Skeletal muscle tissue (tissue), 4 donors: ENCODE results near the gene CHRNA3. TPM values are rescaled to one million over a fixed set of nuclear protein-coding genes. Genes with fewer than 3 reads are reported as not detected.
"Not testable (repeated sequence)": the region's sequence is repeated elsewhere in the genome, so short reads cannot be mapped to it uniquely, and the experiment has no call there.

Source experiments
- H3K27ac ChIP-seq: one replicate; pipeline ENCODE4 v1.7.0; 2013; ENCODE audit warnings: mild to moderate bottlenecking, low read depth, low read length, inconsistent platforms
- H3K27me3 ChIP-seq, 3 donors: one replicate each; pipeline ENCODE4 v1.7.0; 2013; ENCODE audit warnings: low read length in 3 of 3; ENCODE audit not compliant: control insufficient read depth in 3 of 3, insufficient read depth in 3 of 3
- H3K36me3 ChIP-seq, 3 donors: one replicate each; pipeline ENCODE4 v1.7.0; 2013; ENCODE audit warnings: low read length in 3 of 3; ENCODE audit not compliant: control insufficient read depth in 3 of 3, insufficient read depth in 3 of 3
- H3K4me1 ChIP-seq, 3 donors: one replicate each; pipeline ENCODE4 v1.7.0; 2013; ENCODE audit warnings: low read length in 3 of 3, mild to moderate bottlenecking in 3 of 3; ENCODE audit not compliant: control insufficient read depth in 3 of 3, insufficient read depth in 3 of 3
- H3K4me3 ChIP-seq, 3 donors: one replicate each; pipeline ENCODE4 v1.7.0; 2013; ENCODE audit warnings: low read length in 3 of 3
- H3K9ac ChIP-seq, 3 donors: one replicate each; pipeline ENCODE4 v1.7.0; 2013; ENCODE audit warnings: low read length in 3 of 3, mild to moderate bottlenecking in 3 of 3, moderate library complexity in 2 of 3, low read depth in 1 of 3
- H3K9me3 ChIP-seq, 3 donors: one replicate each; pipeline ENCODE4 v1.7.0; 2013; ENCODE audit warnings: low read length in 3 of 3; ENCODE audit not compliant: control insufficient read depth in 3 of 3
- total RNA-seq: library from RNA; depleted of rRNA; stranded (reverse); fragments of >200 nt; gene quantifications from one replicate; pipeline ENCODE4 v1.2.3, GENCODE V29; 2014
- donor health status: Osteomylitis.

CHRNA3 gene
- total RNA-seq, 1 donor from 2014 or later = not detected

DNA sequence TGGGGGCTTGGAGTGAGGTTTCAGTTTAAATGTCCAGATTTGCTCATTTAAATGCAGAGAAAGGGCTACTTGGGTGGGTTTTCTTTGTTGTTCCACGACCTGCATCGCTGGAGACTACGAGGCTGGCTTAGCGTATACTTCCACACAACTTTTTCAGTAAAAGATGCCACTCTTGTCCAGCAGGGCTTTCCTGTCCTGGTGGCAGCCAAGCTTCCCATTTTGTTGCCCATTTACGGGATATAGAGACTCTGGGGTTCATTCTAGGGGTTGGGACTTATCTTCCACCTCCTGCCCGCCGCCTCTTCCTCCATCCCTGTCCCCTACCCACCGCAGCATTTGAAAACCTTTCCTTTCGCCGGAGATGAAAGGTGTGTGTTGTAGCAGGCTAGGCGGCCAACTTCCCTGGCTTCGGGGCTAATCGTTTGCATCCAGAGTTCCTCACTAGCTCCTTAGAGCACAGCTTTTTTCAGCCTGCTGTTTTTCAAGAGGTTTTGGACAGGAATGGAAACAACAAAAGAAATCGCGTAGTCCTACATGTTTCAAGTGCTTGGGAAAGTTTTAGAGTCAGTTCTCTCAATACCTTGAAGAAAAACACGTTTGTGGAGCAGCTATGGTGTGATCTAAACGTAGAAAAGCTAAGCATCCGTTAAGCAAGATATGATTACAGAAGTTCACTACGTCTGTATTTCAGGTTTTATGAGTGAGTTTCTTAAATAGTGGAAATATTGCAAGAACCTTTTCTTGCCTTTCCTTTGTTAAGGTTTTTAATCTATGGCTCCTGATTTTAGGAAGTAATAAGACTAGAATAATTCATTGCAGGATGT lies 54.6 kb downstream of the CHRNA3 start:
- H3K9me3 ChIP-seq = no peaks in the 10 kb centered on the region
- H3K27ac ChIP-seq = no peak overlapping the region
- H3K9ac ChIP-seq = peak overlapping the region; percentile 34 to 69 (median 54)

DNA sequence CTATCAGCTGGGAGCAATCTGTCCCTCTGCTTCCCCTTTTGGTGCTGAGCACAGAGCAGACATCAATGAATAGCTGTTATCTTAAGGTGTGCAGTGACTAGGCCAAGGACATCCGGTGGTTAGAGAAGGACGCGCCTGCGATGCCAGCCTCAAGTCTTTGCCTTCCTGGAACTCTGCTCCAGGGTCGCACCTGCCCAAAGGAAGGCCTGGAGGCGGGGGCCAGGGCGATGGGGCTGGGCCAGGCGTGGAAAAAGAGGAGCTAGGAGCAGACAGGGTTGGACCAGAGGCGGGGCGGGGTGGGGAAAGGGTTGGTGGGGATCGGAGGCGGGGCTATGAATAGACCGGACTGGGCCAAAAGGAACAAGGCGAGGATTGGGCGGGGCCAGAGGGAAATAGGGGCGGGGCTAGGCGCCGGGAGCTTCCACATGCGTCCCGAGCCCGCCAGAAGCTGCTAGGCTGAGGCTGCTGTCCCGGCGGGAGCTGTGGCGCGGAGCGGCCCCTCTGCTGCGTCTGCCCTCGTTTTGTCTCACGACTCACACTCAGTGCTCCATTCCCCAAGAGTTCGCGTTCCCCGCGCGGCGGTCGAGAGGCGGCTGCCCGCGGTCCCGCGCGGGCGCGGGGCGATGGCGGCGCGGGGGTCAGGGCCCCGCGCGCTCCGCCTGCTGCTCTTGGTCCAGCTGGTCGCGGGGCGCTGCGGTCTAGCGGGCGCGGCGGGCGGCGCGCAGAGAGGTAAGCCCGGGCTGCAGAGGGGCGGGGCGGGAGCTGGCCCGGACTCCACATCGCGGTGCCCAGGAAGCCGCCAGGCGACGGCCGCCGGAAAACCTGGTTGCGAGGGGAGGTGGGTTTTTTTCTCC lies 55.5 kb downstream of the CHRNA3 start, which contains the start of gene CHRNA5:
Gene CHRNA5 (plus strand): TSS at position 424 of the 854 bp plus-strand sequence. CDS start 200 bp downstream, at position 624.
- Histone ChIP-seq H3K27me3 (peaks cover 5 to 11% (median 6%) of the 10 kb centered on the region in 3 donors), H3K36me3 (no peaks in the 10 kb centered on the region), H3K9me3 (no peaks in the 10 kb centered on the region), H3K27ac (no peak within 1 kb of the TSS), H3K4me3 (peak within 1 kb of the TSS; percentile 72 to 77 (median 75)), H3K4me1 (peaks cover 7 to 9% (median 8%) of the 10 kb centered on the region in 3 donors), H3K9ac (peak within 1 kb of the TSS; percentile 34 to 69 (median 54))

More for the DNA sequence above, 54.6 kb downstream of the CHRNA3 start:
- Histone ChIP-seq H3K4me1 (peaks cover 7 to 9% (median 8%) of the 10 kb centered on the region in 3 donors), H3K36me3 (no peaks in the 10 kb centered on the region), H3K27me3 (peaks cover 6 to 14% (median 9%) of the 10 kb centered on the region in 3 donors), H3K4me3 (peak overlapping the region; percentile 72 to 77 (median 75))

DNA sequence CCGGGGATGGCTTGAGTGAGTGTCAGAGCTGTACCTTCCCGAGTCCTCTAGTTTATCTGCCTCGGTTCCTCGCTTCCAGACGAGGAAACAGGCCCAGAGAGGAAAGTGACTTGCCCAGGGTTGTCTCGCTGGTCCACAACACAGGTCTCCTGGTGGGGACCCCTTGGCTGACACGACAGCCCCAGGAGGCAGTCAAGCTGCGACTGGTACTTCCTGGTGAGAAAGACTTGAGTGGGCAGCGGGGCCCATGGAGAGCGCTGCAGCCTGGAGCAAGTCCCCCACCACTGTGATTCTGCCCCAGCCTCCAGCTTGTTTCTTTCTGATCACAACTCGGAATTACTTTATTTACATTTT lies 56.1 kb downstream of the CHRNA3 start:
- Histone ChIP-seq H3K27ac (no peak overlapping the region), H3K36me3 (no peaks in the 10 kb centered on the region), H3K27me3 (peaks cover 5 to 11% (median 6%) of the 10 kb centered on the region in 3 donors), H3K9ac (no peak overlapping the region), H3K4me1 (peaks cover 8 to 9% (median 8%) of the 10 kb centered on the region in 3 donors), H3K4me3 (peak overlapping the region in 2 of 3 donors; percentile 72 to 75), H3K9me3 (no peaks in the 10 kb centered on the region)

DNA sequence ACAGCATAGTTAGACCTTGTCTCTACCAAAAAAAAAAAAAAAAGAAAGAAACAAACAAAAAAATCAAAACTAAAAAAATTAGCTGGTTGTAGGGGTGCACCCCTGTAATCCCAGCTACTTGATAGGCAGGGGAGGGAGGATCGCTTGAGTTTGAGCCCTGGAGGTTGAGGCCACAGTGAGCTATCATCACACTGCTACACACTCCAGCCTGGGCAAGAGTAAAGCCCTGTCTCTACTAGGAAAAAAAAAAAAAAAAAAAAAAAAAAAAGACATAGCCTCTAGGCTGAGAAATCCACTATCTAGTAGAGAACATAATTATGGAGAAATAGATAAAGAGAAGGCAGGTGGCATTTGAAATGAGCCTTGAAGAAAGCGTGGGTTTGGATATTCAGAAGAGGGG lies 57.7 kb downstream of the CHRNA3 start:
- Histone ChIP-seq H3K4me3 (no peak overlapping the region), H3K36me3 (no peaks in the 10 kb centered on the region), H3K27me3 (peaks cover 5 to 11% (median 6%) of the 10 kb centered on the region in 3 donors), H3K27ac (no peak overlapping the region), H3K9ac (no peak overlapping the region), H3K4me1 (peaks cover 8 to 9% (median 9%) of the 10 kb centered on the region in 3 donors), H3K9me3 (no peaks in the 10 kb centered on the region)

DNA sequence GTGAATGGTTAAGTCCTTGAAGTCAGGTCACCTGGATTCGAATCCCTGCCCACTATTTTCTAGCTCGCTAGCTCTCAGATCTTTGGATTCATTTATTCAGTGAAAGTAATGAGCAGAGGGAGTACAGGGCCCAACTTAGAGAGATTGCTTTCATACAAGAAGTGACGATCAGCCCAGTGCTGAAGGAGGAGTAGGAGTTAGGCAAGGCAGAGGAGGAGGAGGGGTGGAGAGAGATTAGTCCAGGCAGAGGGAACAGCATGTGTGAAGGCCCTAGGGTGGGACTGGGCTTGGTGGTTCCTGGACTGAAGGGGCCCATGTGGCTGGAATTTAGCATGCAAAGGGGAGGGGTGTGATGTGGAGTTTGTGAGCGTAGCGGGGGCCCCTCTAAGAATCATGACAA lies 59.3 kb downstream of the CHRNA3 start:
- Histone ChIP-seq H3K27ac (no peak overlapping the region), H3K9me3 (no peaks in the 10 kb centered on the region), H3K9ac (no peak overlapping the region), H3K4me1 (peaks cover 8 to 9% (median 9%) of the 10 kb centered on the region in 3 donors), H3K36me3 (no peaks in the 10 kb centered on the region), H3K4me3 (no peak overlapping the region), H3K27me3 (peaks cover 0 to 6% (median 5%) of the 10 kb centered on the region in 3 donors)

DNA sequence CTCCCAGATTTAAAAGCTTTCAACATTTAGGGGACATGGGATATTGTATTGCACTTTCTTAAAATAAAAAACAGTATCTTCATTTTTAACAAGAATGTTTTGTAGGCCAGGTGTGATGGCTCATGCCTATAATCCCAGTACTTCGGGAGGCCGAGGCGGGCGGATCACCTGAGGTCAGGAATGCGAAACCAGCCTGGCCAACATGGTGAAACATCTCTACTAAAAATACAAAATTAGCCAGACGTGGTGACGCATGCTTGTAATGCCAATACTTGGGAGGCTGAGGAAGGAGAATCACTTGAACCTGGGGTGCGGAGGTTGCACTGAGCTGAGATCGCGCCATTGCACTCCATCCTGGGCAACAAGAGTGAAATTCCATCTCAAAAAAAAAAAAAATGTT lies 60.6 kb downstream of the CHRNA3 start:
- H3K27ac ChIP-seq, H3K9ac ChIP-seq, H3K27me3 ChIP-seq, H3K36me3 ChIP-seq, H3K9me3 ChIP-seq, H3K4me3 ChIP-seq, H3K4me1 ChIP-seq: not testable (repeated sequence)

DNA sequence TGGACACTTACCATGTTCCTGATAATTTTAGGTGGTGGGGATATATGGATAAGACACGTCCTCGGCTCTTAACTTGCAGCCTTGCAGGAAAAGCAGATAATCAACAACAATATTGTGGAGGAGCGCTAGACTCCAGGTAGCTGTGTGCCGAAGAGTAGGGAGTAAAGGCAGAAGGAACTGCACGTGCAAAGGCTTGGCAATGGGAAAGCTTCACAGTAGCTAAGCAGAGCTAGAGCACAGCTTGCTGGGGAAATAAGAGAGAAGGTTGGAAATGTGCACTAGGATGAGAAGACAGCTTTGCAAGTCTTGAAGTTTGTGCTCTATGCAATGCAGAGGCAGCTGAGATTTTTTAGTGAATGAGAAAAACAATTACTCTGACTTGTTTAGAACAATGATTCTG lies 68.2 kb downstream of the CHRNA3 start:
- no peaks in the 10 kb centered on the region for H3K4me1 ChIP-seq
- no peak overlapping the region for H3K9ac ChIP-seq
- no peaks in the 10 kb centered on the region for H3K9me3 ChIP-seq
- no peak overlapping the region for H3K4me3 ChIP-seq
- H3K27ac ChIP-seq = no peak overlapping the region
- H3K27me3 ChIP-seq = no peaks in the 10 kb centered on the region
- peaks cover 19 to 34% (median 30%) of the 10 kb centered on the region in 3 donors for H3K36me3 ChIP-seq

DNA sequence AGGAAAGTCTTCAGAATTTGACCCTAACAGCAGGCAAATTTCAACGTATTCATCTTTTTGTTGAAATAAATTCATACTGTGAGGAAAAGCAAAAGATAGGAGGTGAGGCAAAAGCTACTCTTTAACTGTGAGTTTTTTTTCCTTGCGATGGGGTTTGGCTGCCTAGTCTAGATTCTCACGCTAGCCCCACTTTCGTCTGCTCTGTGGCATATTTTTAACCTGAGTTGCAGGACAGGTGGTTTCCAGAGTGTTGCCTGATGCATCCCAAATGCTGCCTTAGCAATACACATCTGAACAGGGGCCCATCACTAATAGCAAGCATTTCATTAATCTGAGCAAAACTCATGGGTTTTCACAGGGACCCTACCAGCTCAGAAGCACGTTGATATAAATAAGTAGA lies 68.9 kb downstream of the CHRNA3 start:
- Histone ChIP-seq H3K9me3 (no peaks in the 10 kb centered on the region), H3K36me3 (peaks cover 23 to 41% (median 37%) of the 10 kb centered on the region in 3 donors), H3K27me3 (no peaks in the 10 kb centered on the region), H3K4me3 (no peak overlapping the region), H3K27ac (no peak overlapping the region), H3K9ac (no peak overlapping the region), H3K4me1 (no peaks in the 10 kb centered on the region)

DNA sequence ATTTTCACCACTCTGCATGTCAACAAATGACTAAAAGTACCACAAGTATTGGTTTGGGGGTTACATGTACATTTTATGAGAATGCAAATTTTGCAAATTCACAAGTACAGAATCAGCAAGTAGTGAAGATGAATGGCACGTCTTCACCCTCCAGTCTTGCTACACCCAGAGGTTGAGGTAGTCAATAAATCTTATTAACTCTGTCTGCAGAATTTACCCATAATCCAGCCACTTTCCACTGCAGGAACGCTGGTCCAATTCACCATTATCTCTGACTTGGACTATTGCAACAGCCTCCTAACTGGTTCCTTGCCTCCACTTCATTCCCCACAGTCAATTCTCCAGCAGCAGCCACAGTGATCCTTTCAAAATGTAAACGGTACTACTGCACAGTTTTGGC lies 70.0 kb downstream of the CHRNA3 start:
- Histone ChIP-seq H3K9ac (no peak overlapping the region), H3K36me3 (peaks cover 33 to 49% (median 48%) of the 10 kb centered on the region in 3 donors), H3K4me3 (no peak overlapping the region), H3K27ac (no peak overlapping the region), H3K4me1 (no peaks in the 10 kb centered on the region), H3K9me3 (no peaks in the 10 kb centered on the region), H3K27me3 (no peaks in the 10 kb centered on the region)
